AG09319 (cell line): ENCODE measurements around the gene TSC22D4.

Experiments used
- DNase-seq: peaks from one replicate; pipeline ENCODE4 v3.0.0-alpha.2; 2010; ENCODE audit warnings: low read depth; ENCODE audit errors: extremely low read depth
- TF ChIP-seq, protein P1 (sequence below): IDR thresholded peaks from 2 replicates; pipeline ENCODE4 v1.5.1; 2011; ENCODE audit warnings: low read depth, mild to moderate bottlenecking, inconsistent platforms, low read length, moderate library complexity

The TSC22D4 gene

DNA sequence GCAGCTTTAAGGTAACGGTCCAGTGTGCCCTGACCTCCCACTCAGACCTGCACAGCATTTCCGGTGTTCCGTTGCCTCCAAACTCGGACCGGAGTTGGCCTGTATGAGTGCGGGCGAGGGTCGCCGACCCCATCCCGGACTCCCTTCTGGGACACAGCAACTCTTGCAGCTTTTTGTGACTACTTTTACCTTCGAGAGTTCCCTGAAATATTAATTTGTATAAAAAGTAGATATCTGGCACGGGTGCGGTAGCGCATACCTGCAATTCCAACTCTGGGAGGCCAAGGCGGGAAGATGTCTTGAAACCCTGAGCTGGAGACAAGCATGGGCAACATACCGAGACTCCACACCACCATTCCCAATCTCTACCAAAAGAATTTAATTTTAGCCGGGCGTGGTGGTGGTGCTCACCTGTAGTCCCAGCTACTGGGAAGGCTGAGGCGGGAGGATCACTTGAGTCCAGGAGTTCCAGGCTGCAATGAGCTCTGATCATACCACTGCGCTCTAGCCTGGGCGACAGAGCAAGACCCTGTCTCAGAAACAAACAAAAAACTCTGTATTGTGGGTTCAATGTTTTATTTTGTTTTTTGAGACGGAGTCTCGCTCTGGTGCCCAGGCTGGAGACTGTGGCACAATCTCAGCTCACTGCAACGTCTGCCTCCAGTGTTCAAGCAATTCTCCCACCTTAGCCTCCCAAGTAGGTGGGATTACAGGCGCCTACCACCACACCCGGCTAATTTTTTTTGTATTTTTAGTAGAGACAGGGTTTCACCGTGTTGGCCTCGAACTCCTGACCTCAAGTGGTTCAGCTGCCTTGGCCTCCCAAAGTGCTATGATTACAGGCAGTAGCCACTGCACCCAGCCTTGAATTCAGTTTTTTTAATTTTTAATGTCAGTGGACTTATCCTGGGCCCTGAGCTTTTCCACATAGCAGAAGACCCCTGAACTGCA is 41.6 kb downstream of the TSC22D4 start:
- TF ChIP-seq, protein P1, sequence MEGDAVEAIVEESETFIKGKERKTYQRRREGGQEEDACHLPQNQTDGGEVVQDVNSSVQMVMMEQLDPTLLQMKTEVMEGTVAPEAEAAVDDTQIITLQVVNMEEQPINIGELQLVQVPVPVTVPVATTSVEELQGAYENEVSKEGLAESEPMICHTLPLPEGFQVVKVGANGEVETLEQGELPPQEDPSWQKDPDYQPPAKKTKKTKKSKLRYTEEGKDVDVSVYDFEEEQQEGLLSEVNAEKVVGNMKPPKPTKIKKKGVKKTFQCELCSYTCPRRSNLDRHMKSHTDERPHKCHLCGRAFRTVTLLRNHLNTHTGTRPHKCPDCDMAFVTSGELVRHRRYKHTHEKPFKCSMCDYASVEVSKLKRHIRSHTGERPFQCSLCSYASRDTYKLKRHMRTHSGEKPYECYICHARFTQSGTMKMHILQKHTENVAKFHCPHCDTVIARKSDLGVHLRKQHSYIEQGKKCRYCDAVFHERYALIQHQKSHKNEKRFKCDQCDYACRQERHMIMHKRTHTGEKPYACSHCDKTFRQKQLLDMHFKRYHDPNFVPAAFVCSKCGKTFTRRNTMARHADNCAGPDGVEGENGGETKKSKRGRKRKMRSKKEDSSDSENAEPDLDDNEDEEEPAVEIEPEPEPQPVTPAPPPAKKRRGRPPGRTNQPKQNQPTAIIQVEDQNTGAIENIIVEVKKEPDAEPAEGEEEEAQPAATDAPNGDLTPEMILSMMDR: no peak
- no peak for DNase-seq

DNA sequence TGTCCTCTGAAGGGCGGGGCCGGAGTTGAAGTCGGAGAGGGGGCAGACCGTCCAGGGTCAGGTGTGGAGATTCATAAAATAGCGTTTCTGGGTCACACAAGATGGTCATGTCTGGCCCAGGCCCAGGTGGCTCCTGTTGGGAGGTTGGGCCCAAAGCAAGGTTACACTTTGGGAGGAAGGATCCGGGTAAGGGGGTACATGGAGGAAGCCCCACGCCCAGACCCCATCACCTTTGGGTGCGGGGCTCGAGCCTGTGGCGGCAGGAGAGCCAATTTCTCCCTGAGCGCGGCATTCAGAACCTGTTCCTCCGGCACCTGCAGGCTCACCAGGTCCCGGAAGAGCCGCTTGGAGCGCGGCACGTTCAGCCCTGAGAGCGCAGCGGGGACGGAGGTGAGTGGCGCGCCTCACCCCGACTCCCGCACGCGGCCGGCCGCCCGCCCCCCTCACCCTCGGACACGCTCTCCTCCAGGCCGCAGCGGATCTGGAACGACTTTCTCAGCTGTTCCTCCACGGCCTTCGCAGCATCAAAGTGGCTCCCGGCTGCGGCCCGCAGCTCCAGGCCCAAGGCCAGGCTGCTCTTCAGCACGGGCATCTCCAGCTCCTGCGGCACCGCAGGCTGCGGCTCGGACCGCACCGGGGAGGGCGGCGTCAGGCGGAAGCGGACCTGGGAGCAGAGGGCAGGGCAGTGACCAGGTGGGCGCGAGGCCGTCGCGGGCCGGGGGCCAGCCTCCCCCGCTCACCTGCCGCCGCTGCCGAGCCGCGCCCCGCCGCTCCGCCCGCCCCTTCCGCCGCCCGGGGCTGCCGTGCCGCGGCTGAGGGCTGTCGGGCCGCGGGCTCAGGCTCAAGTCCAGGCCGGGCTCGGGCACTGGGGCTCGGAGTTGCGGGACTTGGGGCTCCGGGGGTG is 43.4 kb downstream of the TSC22D4 start:
- TF ChIP-seq, protein P1: no peak
- DNase-seq: no peak

DNA sequence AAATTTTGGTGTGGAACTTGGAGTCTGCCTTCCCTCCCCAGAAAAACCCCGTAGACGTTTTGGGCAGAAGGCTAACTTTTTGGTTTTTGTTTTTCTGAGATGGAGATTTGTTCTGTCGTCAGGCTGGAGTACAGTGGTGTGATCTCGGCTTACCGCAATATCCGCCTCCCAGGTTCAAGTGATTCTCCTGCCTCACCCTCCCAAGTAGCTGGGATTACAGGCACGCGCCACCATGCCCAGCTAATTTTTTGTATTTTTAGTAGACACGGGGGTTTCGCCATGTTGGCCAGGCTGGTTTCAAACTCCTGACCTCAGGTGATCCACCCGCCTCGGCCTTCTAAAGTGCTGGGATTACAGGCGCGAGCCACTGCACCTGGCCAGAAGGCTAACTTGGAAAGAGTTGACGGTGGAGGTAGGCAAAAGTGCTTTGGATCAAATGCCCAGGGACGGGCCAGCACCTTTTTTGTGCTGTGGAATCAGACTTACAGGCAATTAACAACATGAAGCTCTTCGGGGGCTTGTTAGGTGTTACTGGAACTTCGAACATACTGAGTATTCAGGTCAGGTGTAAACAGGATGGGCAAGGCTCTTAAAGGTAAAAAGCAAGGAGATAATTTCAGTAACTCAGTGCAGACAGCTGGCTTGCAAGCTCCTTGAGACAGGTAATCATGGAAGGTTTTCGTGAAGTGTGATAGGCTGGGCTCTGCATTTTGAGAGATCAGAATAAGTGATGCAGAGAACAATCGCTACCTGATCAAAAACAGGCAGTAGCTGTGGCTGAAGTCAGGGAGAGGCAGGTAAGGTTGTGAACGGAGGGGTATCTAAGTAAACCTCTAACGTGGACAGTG is 44.5 kb downstream of the TSC22D4 start:
- TF ChIP-seq, protein P1: no peak
- DNase-seq: no peak

DNA sequence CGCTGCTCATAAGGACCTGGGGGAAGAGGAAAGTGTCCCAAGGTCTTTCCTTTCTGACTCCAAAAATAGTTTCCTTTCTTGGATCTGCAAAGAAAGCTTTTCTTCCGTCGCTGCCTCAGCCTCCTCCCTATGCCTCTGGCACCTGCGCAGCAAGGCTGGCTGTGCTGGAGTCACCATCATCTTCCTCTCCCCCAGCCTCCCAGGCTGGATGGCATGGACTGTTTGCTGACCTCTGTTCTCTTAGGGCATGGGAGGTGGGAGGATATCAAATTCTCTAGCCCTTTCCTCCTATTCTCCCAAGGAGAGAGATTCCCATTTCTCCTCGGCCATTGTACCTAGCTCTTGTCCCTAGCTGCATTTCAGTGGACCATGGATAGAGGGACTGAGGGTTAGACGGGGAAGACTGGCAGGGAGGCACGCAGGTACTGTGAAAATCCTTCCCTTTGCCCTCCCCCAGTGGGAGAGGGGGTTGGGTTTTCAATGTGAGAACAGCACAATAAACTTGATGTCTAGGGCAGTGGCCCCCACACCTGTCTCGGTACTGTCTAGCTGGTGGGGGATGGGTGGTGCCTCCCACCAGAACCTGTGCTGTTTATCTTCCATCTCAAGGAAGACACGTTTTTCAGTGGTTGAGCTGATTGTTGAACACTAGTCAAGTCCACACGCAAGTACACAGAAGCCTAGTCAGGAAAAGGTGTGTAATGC is 45.3 kb downstream of the TSC22D4 start:
- DNase-seq: no peak
- TF ChIP-seq, protein P1: no peak

DNA sequence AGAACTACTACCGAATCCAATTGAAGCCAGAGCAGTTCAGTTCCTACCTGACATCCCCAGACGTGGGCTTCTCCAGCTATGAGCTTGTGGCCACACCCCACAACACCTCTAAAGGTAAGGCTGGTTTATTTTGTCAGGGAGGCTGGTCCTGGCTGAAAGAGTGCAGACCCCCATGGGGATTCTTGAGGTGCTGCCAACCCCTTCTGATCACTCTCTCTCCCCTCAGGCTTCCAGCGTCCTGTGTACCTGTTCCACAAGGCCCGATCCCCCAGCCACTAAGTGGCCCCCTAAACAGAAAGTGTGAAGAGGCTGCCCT is 45.8 kb downstream of the TSC22D4 start:
- TF ChIP-seq, protein P1: no peak
- DNase-seq: no peak

DNA sequence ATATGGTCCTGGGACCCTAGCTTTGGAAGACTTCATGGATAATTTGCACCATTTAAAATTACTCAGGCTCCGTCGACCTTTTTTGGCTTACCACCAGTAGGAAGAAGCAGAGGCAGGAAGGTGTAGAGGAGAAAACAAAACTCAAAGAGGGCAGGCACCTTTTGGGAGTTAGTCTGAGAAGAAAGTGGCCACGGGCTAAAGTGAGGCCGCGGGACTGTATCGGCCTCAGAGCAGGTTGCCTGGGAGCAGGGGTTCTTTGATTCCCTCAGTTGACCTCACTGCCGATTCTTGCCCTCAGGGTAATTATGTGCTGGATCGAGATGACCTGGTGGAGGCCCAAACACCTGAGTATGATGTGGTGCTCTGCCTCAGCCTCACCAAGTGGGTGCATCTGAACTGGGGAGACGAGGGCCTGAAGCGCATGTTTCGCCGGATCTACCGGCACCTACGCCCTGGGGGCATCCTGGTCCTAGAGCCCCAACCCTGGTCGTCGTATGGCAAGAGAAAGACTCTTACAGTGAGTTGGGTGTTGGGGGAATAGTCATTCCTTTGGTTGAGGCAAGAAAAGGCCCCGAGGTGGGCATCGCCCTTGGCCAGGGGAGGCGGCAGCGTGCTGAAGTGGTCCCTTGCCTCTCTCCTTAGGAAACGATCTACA is 46.3 kb downstream of the TSC22D4 start:
- TF ChIP-seq, protein P1: no peak
- no peak for DNase-seq
